ENCODE measurements around the gene PCSK6. TPM values are rescaled to one million over a fixed set of nuclear protein-coding genes. Genes with fewer than 3 reads are reported as not detected.

The PCSK6 gene
- total RNA-seq, 1 experiment from 2014 or later: 69.5 TPM

DNA sequence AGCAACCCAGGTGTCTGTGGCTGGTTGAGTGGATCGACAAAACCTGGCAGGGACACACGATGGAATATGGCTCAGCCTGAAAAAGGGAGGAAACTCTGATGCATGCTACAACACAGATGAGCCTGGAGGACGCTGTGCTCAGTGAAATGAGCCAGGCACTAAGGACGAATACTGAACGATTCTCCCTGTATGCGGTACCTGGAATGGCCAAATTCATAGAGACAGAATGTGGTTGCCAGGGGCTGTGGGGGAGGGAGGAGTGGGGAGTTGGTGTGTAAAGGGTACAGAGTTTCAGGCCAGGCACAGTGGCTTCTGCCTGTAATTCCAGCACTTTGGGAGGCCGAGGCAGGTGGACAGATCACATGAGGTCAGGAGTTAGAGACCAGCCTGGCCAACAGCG is 35.1 kb downstream of the PCSK6 start:
- BruUV-seq (replicated peaks): no TSS peak
- Histone ChIP-seq H3K27me3 (replicated peaks; ENCODE audit: control insufficient read depth, insufficient read depth, low read length) (no peaks in the 10 kb centered on the region), H3K4me1 (peaks cover 16% of the 10 kb centered on the region), H3K4me3 (ENCODE audit: low read depth, low read length) (no peak overlapping the region), H3K36me3 (ENCODE audit: control insufficient read depth, insufficient read depth, low read length) (no peaks in the 10 kb centered on the region), H3K9me3 (no peaks in the 10 kb centered on the region)
- Mint-ChIP-seq H3K27ac (ENCODE audit: unreplicated experiment) (no peak overlapping the region), H3K4me3 (ENCODE audit: unreplicated experiment) (no peak overlapping the region), H3K9me3 (ENCODE audit: unreplicated experiment) (no peaks in the 10 kb centered on the region), H3K27me3 (ENCODE audit: insufficient read depth, unreplicated experiment) (no peaks in the 10 kb centered on the region), H3K4me1 (ENCODE audit: low read depth, unreplicated experiment) (peaks cover 11% of the 10 kb centered on the region), H3K36me3 (ENCODE audit: insufficient read depth, unreplicated experiment) (peaks cover 10% of the 10 kb centered on the region)
- CTCF ChIA-PET: no interaction called here
- intact Hi-C loops (cut with micrococcal nuclease; ENCODE audit: unreplicated experiment): no loop called here
- no peak for DNase-seq
- TF ChIP-seq, protein P1, sequence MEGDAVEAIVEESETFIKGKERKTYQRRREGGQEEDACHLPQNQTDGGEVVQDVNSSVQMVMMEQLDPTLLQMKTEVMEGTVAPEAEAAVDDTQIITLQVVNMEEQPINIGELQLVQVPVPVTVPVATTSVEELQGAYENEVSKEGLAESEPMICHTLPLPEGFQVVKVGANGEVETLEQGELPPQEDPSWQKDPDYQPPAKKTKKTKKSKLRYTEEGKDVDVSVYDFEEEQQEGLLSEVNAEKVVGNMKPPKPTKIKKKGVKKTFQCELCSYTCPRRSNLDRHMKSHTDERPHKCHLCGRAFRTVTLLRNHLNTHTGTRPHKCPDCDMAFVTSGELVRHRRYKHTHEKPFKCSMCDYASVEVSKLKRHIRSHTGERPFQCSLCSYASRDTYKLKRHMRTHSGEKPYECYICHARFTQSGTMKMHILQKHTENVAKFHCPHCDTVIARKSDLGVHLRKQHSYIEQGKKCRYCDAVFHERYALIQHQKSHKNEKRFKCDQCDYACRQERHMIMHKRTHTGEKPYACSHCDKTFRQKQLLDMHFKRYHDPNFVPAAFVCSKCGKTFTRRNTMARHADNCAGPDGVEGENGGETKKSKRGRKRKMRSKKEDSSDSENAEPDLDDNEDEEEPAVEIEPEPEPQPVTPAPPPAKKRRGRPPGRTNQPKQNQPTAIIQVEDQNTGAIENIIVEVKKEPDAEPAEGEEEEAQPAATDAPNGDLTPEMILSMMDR (IDR thresholded peaks at IDR 0.05; ENCODE audit: insufficient read depth in 1 of 2, low read depth in 1 of 2, low read length in 1 of 2, severe bottlenecking in 1 of 2, unreplicated experiment in 1 of 2): no peak
- POLR2A ChIA-PET: no interaction called here

GRCh38 chr15:101453123-101454120 is 36.1 kb downstream of the PCSK6 start:
- Histone ChIP-seq H3K27me3 (replicated peaks; ENCODE audit: control insufficient read depth, insufficient read depth, low read length) (no peaks in the 10 kb centered on the region), H3K4me1 (peaks cover 16% of the 10 kb centered on the region), H3K9me3 (no peaks in the 10 kb centered on the region), H3K36me3 (ENCODE audit: control insufficient read depth, insufficient read depth, low read length) (no peaks in the 10 kb centered on the region), H3K4me3 (ENCODE audit: low read depth, low read length) (no peak overlapping the region)
- no peak for DNase-seq
- no peaks in the 10 kb centered on the region for H3K27me3 Mint-ChIP-seq (ENCODE audit: insufficient read depth, unreplicated experiment)
- ChIA-PET CTCF (interaction anchor here (1.4 kb wide), 1 partner anchor 24 kb away, joined by 3 read pairs; no protein-coding TSS in a partner anchor), POLR2A (no interaction called here)
- H3K4me3 Mint-ChIP-seq (ENCODE audit: unreplicated experiment): no peak overlapping the region
- peak overlapping the region; percentile 70 for H3K27ac Mint-ChIP-seq (ENCODE audit: unreplicated experiment)
- BruUV-seq (replicated peaks): no TSS peak
- peaks cover 10% of the 10 kb centered on the region for H3K36me3 Mint-ChIP-seq (ENCODE audit: insufficient read depth, unreplicated experiment)
- H3K9me3 Mint-ChIP-seq (ENCODE audit: unreplicated experiment): no peaks in the 10 kb centered on the region
- TF ChIP-seq, protein P1 (IDR thresholded peaks at IDR 0.05; ENCODE audit: insufficient read depth in 1 of 2, low read depth in 1 of 2, low read length in 1 of 2, severe bottlenecking in 1 of 2, unreplicated experiment in 1 of 2): no peak
- H3K4me1 Mint-ChIP-seq (ENCODE audit: low read depth, unreplicated experiment): peaks cover 11% of the 10 kb centered on the region
- intact Hi-C loops (cut with micrococcal nuclease; ENCODE audit: unreplicated experiment): no loop called here

DNA sequence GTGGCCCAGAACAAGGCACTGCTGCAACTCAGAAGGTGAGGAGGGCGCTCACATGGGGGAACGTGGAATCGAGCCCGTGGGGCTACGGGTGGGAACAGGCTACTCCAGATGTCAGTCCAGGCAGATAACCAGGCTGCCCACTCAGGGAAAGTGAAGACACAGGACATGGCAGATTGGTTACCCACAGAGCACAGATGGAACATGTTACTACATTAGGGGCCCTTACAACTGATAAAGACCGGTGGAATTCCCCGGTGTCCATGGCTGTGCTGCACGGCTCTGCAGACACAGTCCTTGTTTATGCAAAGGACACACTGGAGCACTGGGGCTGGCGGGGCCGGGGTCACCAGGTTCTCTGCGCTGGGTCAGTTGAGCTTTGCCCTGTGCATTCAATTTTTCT is 36.9 kb downstream of the PCSK6 start:
- H3K4me3 Mint-ChIP-seq (ENCODE audit: unreplicated experiment): no peak overlapping the region
- Histone ChIP-seq H3K9me3 (no peaks in the 10 kb centered on the region), H3K36me3 (ENCODE audit: control insufficient read depth, insufficient read depth, low read length) (no peaks in the 10 kb centered on the region), H3K27me3 (replicated peaks; ENCODE audit: control insufficient read depth, insufficient read depth, low read length) (no peaks in the 10 kb centered on the region), H3K4me3 (ENCODE audit: low read depth, low read length) (no peak overlapping the region), H3K4me1 (peaks cover 16% of the 10 kb centered on the region)
- no peaks in the 10 kb centered on the region for H3K9me3 Mint-ChIP-seq (ENCODE audit: unreplicated experiment)
- peaks cover 11% of the 10 kb centered on the region for H3K4me1 Mint-ChIP-seq (ENCODE audit: low read depth, unreplicated experiment)
- no peak for DNase-seq
- ChIA-PET CTCF (interaction anchor here (1.4 kb wide), 1 partner anchor 25 kb away, joined by 3 read pairs; no protein-coding TSS in a partner anchor), POLR2A (no interaction called here)
- H3K27ac Mint-ChIP-seq (ENCODE audit: unreplicated experiment): peak overlapping the region; percentile 61
- intact Hi-C loops (cut with micrococcal nuclease; ENCODE audit: unreplicated experiment): no loop called here
- peaks cover 10% of the 10 kb centered on the region for H3K36me3 Mint-ChIP-seq (ENCODE audit: insufficient read depth, unreplicated experiment)
- TF ChIP-seq, protein P1 (IDR thresholded peaks at IDR 0.05; ENCODE audit: insufficient read depth in 1 of 2, low read depth in 1 of 2, low read length in 1 of 2, severe bottlenecking in 1 of 2, unreplicated experiment in 1 of 2): no peak
- no peaks in the 10 kb centered on the region for H3K27me3 Mint-ChIP-seq (ENCODE audit: insufficient read depth, unreplicated experiment)
- no TSS peak for BruUV-seq (replicated peaks)

Data from Caco-2 (cell line).